Measurements from ENCODE around the gene MDM2. TPM values are rescaled to one million over a fixed set of nuclear protein-coding genes. Genes with fewer than 3 reads are reported as not detected.
"Not testable (repeated sequence)": the region's sequence is repeated elsewhere in the genome, so short reads cannot be mapped to it uniquely, and the experiment has no call there.

MDM2 gene
- total RNA-seq, 1 experiment from 2014 or later, result 147 TPM

DNA sequence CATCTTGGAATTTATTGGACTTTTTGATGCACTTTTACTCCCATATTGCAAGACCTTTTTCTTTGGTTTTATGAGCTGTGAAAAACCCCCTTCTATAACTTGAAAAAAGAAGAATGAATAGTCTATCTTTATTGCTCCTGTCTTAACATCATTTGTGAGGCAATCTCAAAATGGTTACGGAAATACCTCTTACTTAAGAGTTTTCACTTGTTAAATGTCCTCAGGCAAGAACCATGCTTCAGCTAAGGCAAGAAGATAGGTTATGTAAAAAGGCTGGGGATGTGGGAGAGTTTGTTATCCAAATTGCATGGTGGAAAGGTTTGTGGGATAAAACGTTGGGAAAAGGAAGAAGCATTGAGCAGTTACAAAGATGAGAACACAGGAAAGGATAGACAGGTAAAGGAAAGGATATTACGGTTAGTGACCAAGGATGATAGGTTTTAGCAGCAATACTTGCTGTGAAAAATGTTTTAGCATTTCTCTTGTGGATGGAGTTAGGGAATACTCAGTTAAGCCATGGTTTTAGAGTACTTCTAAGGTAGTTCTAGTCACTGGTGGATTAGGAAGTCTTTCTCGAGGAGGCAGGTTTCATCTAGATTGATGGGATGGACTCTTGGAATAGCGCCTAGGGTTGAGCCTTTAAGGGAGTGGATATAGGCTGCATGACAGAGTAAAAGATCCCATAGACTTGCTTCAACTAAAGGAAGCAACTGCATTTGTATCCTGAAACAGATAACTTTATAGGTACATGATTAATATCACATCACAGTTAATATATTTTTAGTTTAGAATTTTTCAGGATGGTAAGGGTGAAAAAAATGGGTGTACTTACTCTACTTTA lies 30.3 kb downstream of the MDM2 start:
- in situ Hi-C loops (cut with HindIII; ENCODE audit: low pct_unique_long_range_greater_than_20kb, low sequenced_read_pairs), result no loop called here
- DNase-seq (ENCODE audit: low read depth, low spot score), result no peak

- peak; percentile 20 for DNase-seq (ENCODE audit: low read depth, low spot score)
- in situ Hi-C loops (cut with HindIII; ENCODE audit: low pct_unique_long_range_greater_than_20kb, low sequenced_read_pairs), result no loop called here
Measured at GRCh38 chr12:68839183-68840147, 31.5 kb downstream of the MDM2 start.

- in situ Hi-C loops (cut with HindIII; ENCODE audit: low pct_unique_long_range_greater_than_20kb, low sequenced_read_pairs); DNase-seq (ENCODE audit: low read depth, low spot score): not testable (repeated sequence)
Measured at GRCh38 chr12:68841175-68841574, 33.2 kb downstream of the MDM2 start.

DNA sequence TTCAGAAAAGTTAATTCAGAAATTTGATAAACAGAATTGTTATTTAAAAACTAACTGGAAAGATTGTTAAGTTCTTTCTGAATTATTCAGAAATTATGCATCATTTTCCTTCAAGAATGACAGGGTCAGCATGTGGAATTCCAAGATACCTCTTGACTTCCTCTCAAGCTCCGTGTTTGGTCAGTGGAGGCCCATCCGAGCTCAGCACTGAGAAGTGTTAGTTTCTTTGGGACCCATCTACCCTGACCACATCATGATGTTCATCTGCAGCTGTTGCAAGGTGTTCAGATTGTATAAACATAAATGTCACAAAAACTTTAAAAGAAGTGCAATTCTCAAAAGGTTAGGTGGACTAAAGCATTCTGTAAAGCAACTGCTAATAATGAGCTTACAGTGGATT lies 33.7 kb downstream of the MDM2 start:
- no peak for DNase-seq (ENCODE audit: low read depth, low spot score)
- in situ Hi-C loops (cut with HindIII; ENCODE audit: low pct_unique_long_range_greater_than_20kb, low sequenced_read_pairs), result no loop called here

GRCh38 chr12:68842123-68842522 lies 34.1 kb downstream of the MDM2 start:
- in situ Hi-C loops (cut with HindIII; ENCODE audit: low pct_unique_long_range_greater_than_20kb, low sequenced_read_pairs), result no loop called here
- no peak for DNase-seq (ENCODE audit: low read depth, low spot score)

GRCh38 chr12:68842784-68843567 lies 35.0 kb downstream of the MDM2 start:
- DNase-seq (ENCODE audit: low read depth, low spot score), result no peak

DNA sequence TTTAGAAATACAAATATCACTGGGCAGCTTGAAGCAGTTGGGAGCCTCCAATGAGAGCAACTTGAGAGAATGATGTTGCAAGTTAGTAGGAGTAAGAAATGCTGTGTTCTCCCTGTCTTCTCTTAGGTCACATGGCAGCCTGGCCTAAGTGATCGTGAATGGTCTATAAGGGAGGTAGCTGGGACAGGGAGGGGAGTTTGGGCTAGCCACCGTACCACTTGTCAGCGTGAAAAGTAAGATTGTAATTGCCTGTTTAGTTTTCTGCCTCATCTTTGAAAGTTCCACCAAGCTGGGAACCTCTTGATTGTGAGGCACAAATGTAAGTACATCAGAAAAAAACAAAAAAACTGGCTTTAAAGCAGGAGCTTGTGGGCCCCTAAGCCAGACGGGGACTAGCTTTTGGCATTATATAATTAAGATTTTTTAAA lies 36.4 kb downstream of the MDM2 start:
- in situ Hi-C loops (cut with HindIII; ENCODE audit: low pct_unique_long_range_greater_than_20kb, low sequenced_read_pairs), result no loop called here
- DNase-seq (ENCODE audit: low read depth, low spot score), result no peak

More at GRCh38 chr12:68842784-68843567, 35.0 kb downstream of the MDM2 start:
- in situ Hi-C loops (cut with HindIII; ENCODE audit: low pct_unique_long_range_greater_than_20kb, low sequenced_read_pairs), result no loop called here

DNA sequence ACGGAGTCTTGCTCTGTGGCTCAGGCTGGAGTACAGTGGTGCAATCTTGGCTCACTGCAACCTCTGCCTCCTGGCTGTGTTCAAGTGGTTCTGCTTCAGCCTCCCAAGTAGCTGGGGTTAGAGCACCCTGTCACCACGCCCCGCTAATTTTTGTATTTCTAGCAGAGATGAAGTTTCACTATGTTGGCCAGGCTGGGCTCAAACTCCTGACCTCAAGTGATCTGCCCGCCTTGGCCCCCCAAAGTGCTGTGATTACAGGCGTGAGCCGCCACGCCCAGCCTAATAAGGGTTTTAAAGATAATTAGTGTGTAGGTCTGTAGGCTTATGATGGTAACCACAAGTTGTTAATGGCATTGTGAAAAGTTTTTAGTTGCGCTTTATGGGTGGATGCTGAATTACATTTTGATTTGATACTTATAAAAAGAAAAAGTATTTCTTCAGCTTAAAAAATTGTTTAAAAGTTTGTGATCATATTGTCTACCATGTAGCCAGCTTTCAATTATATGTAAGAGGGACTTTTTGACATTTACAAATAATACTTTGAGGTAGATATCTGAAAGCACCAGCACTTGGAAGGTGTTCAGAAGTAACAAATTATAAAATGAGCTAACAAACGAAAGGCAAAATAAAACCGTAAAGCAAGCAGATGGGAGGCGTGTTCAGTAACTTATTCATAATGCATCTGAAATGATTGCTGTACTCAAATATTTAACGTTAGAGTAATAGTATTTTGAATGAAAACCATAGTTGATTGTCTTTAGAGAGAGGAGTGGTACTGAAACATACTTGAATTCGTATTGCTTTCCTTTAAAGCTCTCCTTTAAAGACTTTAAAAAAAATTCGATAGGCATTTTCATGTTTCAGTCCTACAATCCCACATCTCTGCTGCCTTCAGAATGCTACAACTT lies 37.1 kb downstream of the MDM2 start:
- no peak for DNase-seq (ENCODE audit: low read depth, low spot score)
- in situ Hi-C loops (cut with HindIII; ENCODE audit: low pct_unique_long_range_greater_than_20kb, low sequenced_read_pairs), result no loop called here

DNA sequence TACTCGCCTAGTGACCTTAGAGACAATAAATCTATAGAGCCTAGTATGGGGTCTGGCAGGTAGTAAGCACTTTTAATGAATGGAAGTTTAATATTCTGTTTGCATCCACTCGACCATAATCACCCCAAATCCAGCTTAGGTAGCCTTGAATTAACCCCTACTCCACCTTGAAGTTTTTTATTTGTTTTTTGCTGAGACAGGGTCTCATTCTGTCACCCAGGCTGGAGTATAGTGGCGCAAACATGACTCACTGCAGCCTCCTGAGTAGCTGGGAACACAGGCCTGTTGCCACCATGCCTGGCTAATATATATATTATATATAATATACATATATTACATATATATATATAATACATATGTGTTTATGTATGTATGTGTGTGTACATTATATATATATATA lies 38.8 kb downstream of the MDM2 start:
- DNase-seq (ENCODE audit: low read depth, low spot score), result no peak
- in situ Hi-C loops (cut with HindIII; ENCODE audit: low pct_unique_long_range_greater_than_20kb, low sequenced_read_pairs), result no loop called here

GRCh38 chr12:68850390-68850789 lies 42.4 kb downstream of the MDM2 start:
- in situ Hi-C loops (cut with HindIII; ENCODE audit: low pct_unique_long_range_greater_than_20kb, low sequenced_read_pairs), result no loop called here
- no peak for DNase-seq (ENCODE audit: low read depth, low spot score)

- in situ Hi-C loops (cut with HindIII; ENCODE audit: low pct_unique_long_range_greater_than_20kb, low sequenced_read_pairs), result no loop called here
- DNase-seq (ENCODE audit: low read depth, low spot score), result no peak
Measured at GRCh38 chr12:68851592-68852306, 43.8 kb downstream of the MDM2 start.

- in situ Hi-C loops (cut with HindIII; ENCODE audit: low pct_unique_long_range_greater_than_20kb, low sequenced_read_pairs), result no loop called here
Measured at GRCh38 chr12:68853396-68854077, 45.6 kb downstream of the MDM2 start.

GRCh38 chr12:68854078-68854468 lies 46.1 kb downstream of the MDM2 start:
- in situ Hi-C loops (cut with HindIII; ENCODE audit: low pct_unique_long_range_greater_than_20kb, low sequenced_read_pairs), result no loop called here
- DNase-seq (ENCODE audit: low read depth, low spot score), result no peak

More at GRCh38 chr12:68853396-68854077, 45.6 kb downstream of the MDM2 start:
- no peak for DNase-seq (ENCODE audit: low read depth, low spot score)

DNA sequence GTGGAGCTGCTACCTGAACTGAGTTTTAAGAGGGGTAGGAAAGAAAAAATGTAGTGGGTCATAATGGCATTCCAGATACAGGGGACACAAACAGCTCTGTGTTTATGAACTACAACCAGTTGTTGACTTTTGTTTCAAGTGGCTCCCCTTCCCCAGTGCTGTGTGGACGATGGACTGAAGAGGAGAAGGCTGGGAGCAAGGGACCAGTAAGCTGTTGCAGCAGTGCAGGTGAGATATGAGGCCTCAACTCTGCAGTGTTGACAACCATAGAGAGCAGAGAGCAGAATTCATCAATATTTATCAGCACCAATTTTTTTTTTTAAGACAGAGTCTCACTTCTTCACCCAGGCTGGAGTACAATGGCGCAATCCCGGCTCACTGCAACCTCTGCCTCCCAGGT lies 46.6 kb downstream of the MDM2 start:
- DNase-seq (ENCODE audit: low read depth, low spot score), result no peak
- in situ Hi-C loops (cut with HindIII; ENCODE audit: low pct_unique_long_range_greater_than_20kb, low sequenced_read_pairs), result no loop called here

DNA sequence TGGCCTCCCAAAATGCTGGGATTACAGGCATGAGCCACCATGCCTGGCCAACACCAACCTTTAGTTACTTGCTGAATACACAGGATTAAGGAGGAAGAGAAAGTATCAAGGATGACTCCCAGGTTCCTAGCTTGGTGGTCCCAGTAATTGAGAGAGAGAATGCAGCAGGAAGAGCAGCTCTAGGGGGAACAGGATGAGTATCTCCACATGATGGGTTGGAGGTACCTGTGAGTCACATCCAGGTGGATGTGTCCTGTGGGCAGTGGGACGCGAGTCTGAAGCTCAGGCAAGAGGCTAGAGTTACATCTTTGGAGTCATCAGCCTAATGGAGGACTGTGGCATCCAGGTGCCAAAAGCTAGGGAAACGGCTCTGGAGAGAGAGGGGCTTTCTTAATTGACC lies 47.1 kb downstream of the MDM2 start:
- in situ Hi-C loops (cut with HindIII; ENCODE audit: low pct_unique_long_range_greater_than_20kb, low sequenced_read_pairs), result no loop called here

DNA sequence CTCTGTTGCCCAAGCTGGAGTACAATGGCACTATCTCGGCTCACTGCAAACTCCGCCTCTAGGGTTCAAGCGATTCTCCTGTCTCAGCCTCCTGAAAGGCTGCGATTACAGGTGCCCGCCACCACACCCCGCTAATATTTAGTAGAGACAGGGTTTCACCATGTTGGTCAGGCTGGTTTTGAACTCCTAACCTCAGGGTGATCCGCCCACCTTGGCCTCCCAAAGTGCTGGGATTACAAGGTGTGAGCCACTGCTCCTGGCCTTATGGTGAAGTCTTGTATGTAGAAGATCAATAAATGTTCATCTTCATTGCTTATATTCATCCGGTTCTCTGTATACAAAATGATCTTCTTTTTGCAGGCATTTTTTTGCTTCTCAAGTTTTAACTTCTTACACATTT lies 47.8 kb downstream of the MDM2 start:
- DNase-seq (ENCODE audit: low read depth, low spot score), result no peak
- in situ Hi-C loops (cut with HindIII; ENCODE audit: low pct_unique_long_range_greater_than_20kb, low sequenced_read_pairs), result no loop called here

More for the DNA sequence above, 47.1 kb downstream of the MDM2 start:
- DNase-seq (ENCODE audit: low read depth, low spot score), result no peak

All from SK-MEL-5 (cell line).